Thyroid gland (tissue), 4 donors: ENCODE measurements around the gene PTRHD1.

Experiments
- POLR2A ChIP-seq, 2 donors: fragments of 450-650 bp; IDR thresholded peaks; one replicate each; pipeline ENCODE4 v1.6.1; 2017; ENCODE audit warnings: antibody characterized with exemption in 2 of 2, mild to moderate bottlenecking in 2 of 2, moderate library complexity in 1 of 2
- TF ChIP-seq, protein P1 (sequence below), 6 experiments: fragments of 200-600 bp in 3 of 6; fragments of 450-650 bp in 3 of 6; sonication (generic) in 3 of 6; IDR thresholded peaks; one replicate each; pipeline ENCODE4 v1.5.1; 2016 to 2019; ENCODE audit warnings: antibody characterized with exemption in 6 of 6, mild to moderate bottlenecking in 2 of 6, inconsistent platforms in 1 of 6, moderate library complexity in 1 of 6

DNA sequence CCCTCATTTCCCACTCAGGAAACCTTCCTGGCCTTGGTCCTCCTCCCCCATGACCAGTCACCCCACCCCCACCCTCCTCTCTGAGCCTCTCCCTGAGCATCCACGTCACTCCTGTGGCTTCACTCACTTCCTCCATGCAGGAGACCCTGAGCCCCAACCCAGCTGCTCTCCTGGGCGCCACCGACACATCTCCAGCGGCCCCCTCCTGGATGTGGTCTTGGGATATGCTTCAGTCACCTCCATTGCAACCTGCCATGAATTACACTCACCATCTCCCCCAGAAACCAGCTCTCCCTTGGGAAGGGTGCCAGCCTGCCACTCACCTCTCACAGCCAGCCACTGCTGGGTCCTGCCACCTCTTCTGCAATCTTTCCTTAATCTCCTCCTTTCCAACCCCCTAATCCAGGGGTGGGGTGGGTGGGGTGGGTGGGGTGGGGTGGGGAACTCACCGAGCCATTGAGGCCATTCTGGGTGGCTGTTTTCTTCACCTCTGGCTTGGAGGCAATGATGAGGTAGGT is 44.9 kb upstream of the PTRHD1 start:
- TF ChIP-seq, protein P1, sequence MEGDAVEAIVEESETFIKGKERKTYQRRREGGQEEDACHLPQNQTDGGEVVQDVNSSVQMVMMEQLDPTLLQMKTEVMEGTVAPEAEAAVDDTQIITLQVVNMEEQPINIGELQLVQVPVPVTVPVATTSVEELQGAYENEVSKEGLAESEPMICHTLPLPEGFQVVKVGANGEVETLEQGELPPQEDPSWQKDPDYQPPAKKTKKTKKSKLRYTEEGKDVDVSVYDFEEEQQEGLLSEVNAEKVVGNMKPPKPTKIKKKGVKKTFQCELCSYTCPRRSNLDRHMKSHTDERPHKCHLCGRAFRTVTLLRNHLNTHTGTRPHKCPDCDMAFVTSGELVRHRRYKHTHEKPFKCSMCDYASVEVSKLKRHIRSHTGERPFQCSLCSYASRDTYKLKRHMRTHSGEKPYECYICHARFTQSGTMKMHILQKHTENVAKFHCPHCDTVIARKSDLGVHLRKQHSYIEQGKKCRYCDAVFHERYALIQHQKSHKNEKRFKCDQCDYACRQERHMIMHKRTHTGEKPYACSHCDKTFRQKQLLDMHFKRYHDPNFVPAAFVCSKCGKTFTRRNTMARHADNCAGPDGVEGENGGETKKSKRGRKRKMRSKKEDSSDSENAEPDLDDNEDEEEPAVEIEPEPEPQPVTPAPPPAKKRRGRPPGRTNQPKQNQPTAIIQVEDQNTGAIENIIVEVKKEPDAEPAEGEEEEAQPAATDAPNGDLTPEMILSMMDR (IDR thresholded peaks at IDR 0.05) = no peak
- TF ChIP-seq POLR2A (IDR thresholded peaks at IDR 0.05) = no peak
